Measurements from ENCODE around the gene HS6ST1.

HS6ST1 gene

GRCh38 chr2:128318776-128319464 is at the start of gene HS6ST1:
HS6ST1 (minus strand) TSS chr2:128318868; CDS start chr2:128318563, 305 bp downstream.
- DNase-seq (ENCODE audit: low spot score), result peak; percentile 93

GRCh38 chr2:128367601-128368359 is 49.1 kb upstream of the HS6ST1 start:
- no peak for DNase-seq (ENCODE audit: low spot score)

- no peak for DNase-seq (ENCODE audit: low spot score)
Measured at GRCh38 chr2:128366713-128367511, 48.2 kb upstream of the HS6ST1 start.

GRCh38 chr2:128365217-128365905 is 46.7 kb upstream of the HS6ST1 start:
- DNase-seq (ENCODE audit: low spot score), result no peak

GRCh38 chr2:128364441-128364911 is 45.8 kb upstream of the HS6ST1 start:
- DNase-seq (ENCODE audit: low spot score), result no peak

- DNase-seq (ENCODE audit: low spot score), result no peak
Measured at GRCh38 chr2:128363934-128364361, 45.3 kb upstream of the HS6ST1 start.

- DNase-seq (ENCODE audit: low spot score), result peak; percentile 80
Measured at GRCh38 chr2:128362889-128363228, 44.2 kb upstream of the HS6ST1 start.

- DNase-seq (ENCODE audit: low spot score), result no peak
Measured at GRCh38 chr2:128362176-128362888, 43.7 kb upstream of the HS6ST1 start.

- no peak for DNase-seq (ENCODE audit: low spot score)
Measured at GRCh38 chr2:128361376-128362131, 42.9 kb upstream of the HS6ST1 start.

GRCh38 chr2:128360711-128361110 is 42.0 kb upstream of the HS6ST1 start:
- no peak for DNase-seq (ENCODE audit: low spot score)

GRCh38 chr2:128359841-128360240 is 41.2 kb upstream of the HS6ST1 start:
- no peak for DNase-seq (ENCODE audit: low spot score)

- no peak for DNase-seq (ENCODE audit: low spot score)
Measured at GRCh38 chr2:128358941-128359731, 40.5 kb upstream of the HS6ST1 start.

- no peak for DNase-seq (ENCODE audit: low spot score)
Measured at GRCh38 chr2:128357506-128358370, 39.1 kb upstream of the HS6ST1 start.

GRCh38 chr2:128356127-128356526 is 37.5 kb upstream of the HS6ST1 start:
- no peak for DNase-seq (ENCODE audit: low spot score)

- DNase-seq (ENCODE audit: low spot score), result no peak
Measured at GRCh38 chr2:128354726-128355470, 36.2 kb upstream of the HS6ST1 start.

- DNase-seq (ENCODE audit: low spot score), result no peak
Measured at GRCh38 chr2:128354161-128354560, 35.5 kb upstream of the HS6ST1 start.

GRCh38 chr2:128350736-128351135 is 32.1 kb upstream of the HS6ST1 start:
- no peak for DNase-seq (ENCODE audit: low spot score)

- DNase-seq (ENCODE audit: low spot score), result no peak
Measured at GRCh38 chr2:128348701-128349100, 30.0 kb upstream of the HS6ST1 start.

All from iPS-NIHi11 (cell line).